GM18909 (cell line): ENCODE data around the gene PPHLN1.

Source experiments
- ATAC-seq: cut with Tn5 transposase; IDR thresholded peaks from one replicate; pipeline ENCODE4 v1.9.1; 2021; ENCODE audit warnings: mild to moderate bottlenecking; ENCODE audit not compliant: unreplicated experiment, poor library complexity

Gene PPHLN1

GRCh38 chr12:42474391-42474790 is 148.4 kb downstream of the PPHLN1 start:
- ATAC-seq, result no peak

GRCh38 chr12:42475106-42475505 is 149.1 kb downstream of the PPHLN1 start:
- ATAC-seq, result peak; percentile 58

GRCh38 chr12:42477941-42478340 is 152.0 kb downstream of the PPHLN1 start:
- no peak for ATAC-seq

GRCh38 chr12:42481368-42481767 is 155.4 kb downstream of the PPHLN1 start:
- no peak for ATAC-seq

- ATAC-seq, result no peak
Measured at GRCh38 chr12:42482041-42482747, 156.2 kb downstream of the PPHLN1 start.

- ATAC-seq, result peak; percentile 80
Measured at GRCh38 chr12:42482748-42483520, 157.0 kb downstream of the PPHLN1 start.

GRCh38 chr12:42483521-42483790 is 157.5 kb downstream of the PPHLN1 start:
- peak; percentile 35 for ATAC-seq

GRCh38 chr12:42484996-42485395 is 159.0 kb downstream of the PPHLN1 start:
- ATAC-seq, result no peak

- ATAC-seq, result no peak
Measured at GRCh38 chr12:42485823-42486222, 159.9 kb downstream of the PPHLN1 start.

GRCh38 chr12:42486407-42486806 is 160.4 kb downstream of the PPHLN1 start:
- no peak for ATAC-seq

GRCh38 chr12:42490261-42490842 is 164.4 kb downstream of the PPHLN1 start:
- ATAC-seq, result no peak
